ENCODE measurements around the gene NCOA3.

DNA sequence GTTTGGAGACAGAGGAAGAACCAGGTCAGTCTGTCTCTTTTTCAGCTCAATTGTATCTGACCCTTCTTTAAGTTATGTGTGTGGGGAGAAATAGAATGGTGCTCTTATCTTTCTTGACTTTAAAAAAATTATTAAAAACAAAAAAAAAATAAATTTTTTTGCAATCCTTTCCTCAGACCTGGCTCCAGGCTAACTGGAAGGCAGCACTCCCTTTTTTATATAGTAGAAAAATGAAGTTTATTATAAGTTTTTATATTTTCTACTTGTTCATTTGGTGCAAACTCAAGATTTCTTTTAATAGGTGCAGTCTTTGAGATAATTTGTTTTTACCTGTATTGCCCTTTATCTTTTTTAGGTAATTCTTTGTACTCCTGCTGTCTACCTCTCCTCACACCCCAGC lies 153.9 kb downstream of the NCOA3 start:
- TF ChIP-seq POLR2A (IDR thresholded peaks at IDR 0.05; ENCODE audit: low read depth, low read length) = no peak
- TF ChIP-seq POLR2AphosphoS5 (IDR thresholded peaks at IDR 0.05; ENCODE audit: low read depth, low read length) = no peak
